SK-N-SH (cell line): ENCODE measurements around the gene HS3ST5. TPM values are rescaled to one million over a fixed set of nuclear protein-coding genes. Genes with fewer than 3 reads are reported as not detected.

Experiments
- CTCF ChIA-PET: fragments of 300-600, 350-600 bp; formaldehyde crosslinking; extraction: SDS; loops from one replicate; lab custom pipeline; 2021; lab: Yijun Ruan, JAX
- POLR2A ChIA-PET: fragments of 350-600 bp; sonication (Branson Sonifier 250); formaldehyde crosslinking; extraction: SDS; loops from one replicate; lab custom pipeline; 2020; ENCODE audit warnings: antibody characterized with exemption, inconsistent platforms; lab: Yijun Ruan, JAX
- DNase-seq: peaks from one replicate; pipeline ENCODE4 v3.0.0; 2012
- H2AFZ ChIP-seq: fragments of 200-600 bp; sonication (generic); 2 replicates; pipeline ENCODE4 v1.8.1; 2016; ENCODE audit warnings: antibody characterized with exemption, mild to moderate bottlenecking, low read depth
- H3F3A ChIP-seq: fragments of 200-600 bp; sonication (generic); replicated peaks from 2 replicates; pipeline ENCODE3; 2016; ENCODE audit warnings: antibody characterized with exemption, mild to moderate bottlenecking; ENCODE audit not compliant: insufficient read depth
- H3K27ac ChIP-seq, 2 experiments: fragments of 200-500 bp in 1 of 2; fragments of 200-600 bp in 1 of 2; sonication (Bioruptor generic) in 1 of 2; sonication (generic), shearing (Covaris generic) in 1 of 2; 2 replicates each; pipeline versions ENCODE4 v1.5.1 to v1.6.1; 2014 to 2016; ENCODE audit warnings: low read depth in 2 of 2, inconsistent platforms in 1 of 2, low read length in 1 of 2, mild to moderate bottlenecking in 1 of 2, mixed read lengths in 1 of 2
- H3K27me3 ChIP-seq: fragments of 200-600 bp; sonication (generic), shearing (Covaris generic); 2 replicates; pipeline ENCODE4 v1.6.1; 2016; ENCODE audit warnings: mixed run types; ENCODE audit not compliant: insufficient read depth
- H3K36me3 ChIP-seq, 2 experiments: fragments of 200-500 bp in 1 of 2; fragments of 200-600 bp in 1 of 2; sonication (Bioruptor generic) in 1 of 2; sonication (generic) in 1 of 2; replicated peaks in 1 of 2; 2 replicates each; pipeline versions ENCODE3 to v1.5.1; 2014 to 2016; ENCODE audit warnings: low read length in 1 of 2, mild to moderate bottlenecking in 1 of 2; ENCODE audit not compliant: insufficient read depth in 2 of 2, control insufficient read depth in 1 of 2
- H3K4me1 ChIP-seq, 2 experiments: fragments of 200-500 bp in 1 of 2; fragments of 200-600 bp in 1 of 2; sonication (Bioruptor generic) in 1 of 2; sonication (generic), shearing (Covaris generic) in 1 of 2; 2 replicates each; pipeline versions ENCODE4 v1.5.1 to v1.6.1; 2014 to 2016; ENCODE audit warnings: low read depth in 1 of 2, low read length in 1 of 2, mixed run types in 1 of 2; ENCODE audit not compliant: insufficient read depth in 2 of 2, control insufficient read depth in 1 of 2
- H3K4me2 ChIP-seq: fragments of 200-600 bp; sonication (generic), shearing (Covaris generic); 2 replicates; pipeline ENCODE4 v1.6.1; 2017; ENCODE audit warnings: mixed run types
- H3K4me3 ChIP-seq, 2 experiments: fragments of 200-500 bp in 1 of 2; fragments of 200-600 bp in 1 of 2; sonication (Bioruptor generic) in 1 of 2; sonication (generic), shearing (Covaris generic) in 1 of 2; 2 replicates each; pipeline versions ENCODE4 v1.5.1 to v1.8.1; 2014 to 2016; ENCODE audit warnings: low read depth in 2 of 2, inconsistent platforms in 1 of 2, low read length in 1 of 2, mild to moderate bottlenecking in 1 of 2, mixed read lengths in 1 of 2, moderate library complexity in 1 of 2
- H3K79me2 ChIP-seq: fragments of 200-600 bp; sonication (generic); 2 replicates; pipeline ENCODE4 v1.8.1; 2017; ENCODE audit warnings: mild to moderate bottlenecking; ENCODE audit not compliant: insufficient read depth
- H3K9ac ChIP-seq: fragments of 200-600 bp; sonication (generic); 2 replicates; pipeline ENCODE4 v1.6.1; 2017; ENCODE audit warnings: mixed run types
- H3K9me2 ChIP-seq: fragments of 200-600 bp; sonication (generic); 2 replicates; pipeline ENCODE4 v1.6.1; 2017; ENCODE audit warnings: mixed run types
- H3K9me3 ChIP-seq: fragments of 200-600 bp; sonication (generic); 2 replicates; pipeline ENCODE4 v1.6.1; 2017; ENCODE audit warnings: mixed run types, mild to moderate bottlenecking, moderate library complexity
- H4K20me1 ChIP-seq: fragments of 200-600 bp; sonication (generic); 2 replicates; pipeline ENCODE4 v1.6.1; 2017; ENCODE audit warnings: mild to moderate bottlenecking, mixed run types; ENCODE audit not compliant: insufficient read depth
- CHD2 ChIP-seq: fragments of 150-350 bp; IDR thresholded peaks from 2 replicates; pipeline ENCODE4 v1.6.1; 2018; ENCODE audit warnings: low read length; ENCODE audit not compliant: partially characterized antibody
- EZH2phosphoT487 ChIP-seq: fragments of 200-600 bp; sonication (generic); IDR thresholded peaks from 2 replicates; pipeline ENCODE4 v1.6.1; 2017; ENCODE audit warnings: low read depth, mixed run types, mild to moderate bottlenecking, antibody characterized with exemption, moderate library complexity, borderline replicate concordance
- FOSL2 ChIP-seq: IDR thresholded peaks from 2 replicates; pipeline ENCODE4 v1.4.0; 2012; ENCODE audit warnings: low read depth, mild to moderate bottlenecking, moderate library complexity, borderline replicate concordance
- FOXJ3 ChIP-seq: sonication (generic); formaldehyde crosslinking; IDR thresholded peaks from 2 replicates; pipeline ENCODE4 v1.5.1; 2020; ENCODE audit warnings: mild to moderate bottlenecking, missing genetic modification reagents
- FOXM1 ChIP-seq: IDR thresholded peaks from 2 replicates; pipeline ENCODE4 v1.4.0; 2012; ENCODE audit warnings: low read depth, mild to moderate bottlenecking
- GATA2 ChIP-seq: sonication (generic); formaldehyde crosslinking; IDR thresholded peaks from 2 replicates; pipeline ENCODE4 v1.5.0; 2020; ENCODE audit warnings: mild to moderate bottlenecking, missing genetic modification reagents
- JUND ChIP-seq: IDR thresholded peaks from 2 replicates; pipeline ENCODE4 v1.4.0; 2012
- MAX ChIP-seq: IDR thresholded peaks from 2 replicates; pipeline ENCODE4 v1.4.0; 2012; ENCODE audit warnings: low read depth
- MXI1 ChIP-seq: IDR thresholded peaks from 2 replicates; pipeline ENCODE4 v1.6.1; 2012; ENCODE audit warnings: mild to moderate bottlenecking, low read depth, low read length, improper control_type of control experiment
- NFIC ChIP-seq: IDR thresholded peaks from 2 replicates; pipeline ENCODE4 v1.4.0; 2012; ENCODE audit warnings: borderline replicate concordance
- POLR2AphosphoS5 ChIP-seq: IDR thresholded peaks from 2 replicates; pipeline ENCODE4 v1.6.1; 2012; ENCODE audit warnings: low read depth, low read length
- RAD21 ChIP-seq: IDR thresholded peaks from 2 replicates; pipeline ENCODE4 v1.6.1; 2012; ENCODE audit warnings: mild to moderate bottlenecking, low read length
- RCOR1 ChIP-seq: fragments of 150-350 bp; IDR thresholded peaks from 2 replicates; pipeline ENCODE4 v1.6.1; 2017; ENCODE audit warnings: antibody characterized with exemption, low read length
- RFX5 ChIP-seq: IDR thresholded peaks from 2 replicates; pipeline ENCODE4 v1.6.1; 2012; ENCODE audit warnings: mild to moderate bottlenecking, improper control_type of control experiment, low read length
- SIN3A ChIP-seq: IDR thresholded peaks from 2 replicates; pipeline ENCODE4 v1.6.1; 2012; ENCODE audit warnings: low read depth, mild to moderate bottlenecking, low read length, moderate library complexity, borderline replicate concordance
- SMC3 ChIP-seq: IDR thresholded peaks from 2 replicates; pipeline ENCODE4 v1.6.1; 2012; ENCODE audit warnings: low read depth, low read length, improper control_type of control experiment
- TAF1 ChIP-seq: IDR thresholded peaks from 2 replicates; pipeline ENCODE4 v1.6.1; 2012; ENCODE audit warnings: low read depth, mild to moderate bottlenecking, low read length, moderate library complexity, borderline replicate concordance
- TCF12 ChIP-seq: IDR thresholded peaks from 2 replicates; pipeline ENCODE4 v1.4.0; 2012
- TEAD4 ChIP-seq: IDR thresholded peaks from 2 replicates; pipeline ENCODE4 v1.4.0; 2012; ENCODE audit warnings: mild to moderate bottlenecking, borderline replicate concordance; ENCODE audit not compliant: insufficient read depth
- YY1 ChIP-seq: IDR thresholded peaks from 2 replicates; pipeline ENCODE4 v1.4.0; 2012; ENCODE audit warnings: low read depth, mild to moderate bottlenecking
- WGBS: methylation state at CpG from one replicate; pipeline ENCODE4 v1.1.6; 2017; ENCODE audit warnings: low lambda C conversion rate; 5-methylcytosine and 5-hydroxymethylcytosine counted together
- polyA plus RNA-seq, 3 experiments: library from polyadenylated mRNA; depleted of rRNA; stranded (reverse); fragments of >200 nt; gene quantifications; 2 replicates each; pipeline ENCODE4 v1.2.3, GENCODE V29; 2012
- TF ChIP-seq, protein P1 (sequence below): IDR thresholded peaks from 2 replicates; pipeline ENCODE4 v1.4.0; 2012; ENCODE audit warnings: low read depth, borderline replicate concordance
- TF ChIP-seq, protein P2 (sequence below): fragments of 150-350 bp; IDR thresholded peaks from 2 replicates; pipeline ENCODE4 v1.6.1; 2016; ENCODE audit warnings: mild to moderate bottlenecking, low read depth, low read length

The HS3ST5 gene
- polyA plus RNA-seq, 1 of the 3 experiments (the other 2 are of a cell fraction), result 0.02 TPM

- TF ChIP-seq NFIC, result no peak
- TF ChIP-seq, all 33 proteins: peak for 0
These were observed 210.9 kb downstream of the HS3ST5 start (continued) for GRCh38 chr6:114131945-114132344.

- no peak overlapping the region for H3K27ac ChIP-seq
- no peak overlapping the region for H3K4me2 ChIP-seq
- no peak overlapping the region for H3K9ac ChIP-seq
- H3K4me3 ChIP-seq, result no peak overlapping the region
- no peaks in the 10 kb centered on the region for H4K20me1 ChIP-seq
- CTCF ChIA-PET, result interaction anchor here (2.1 kb wide), 1 partner anchor 17 kb away, joined by 5 read pairs; no protein-coding TSS in a partner anchor
- POLR2A ChIA-PET, result no interaction called here
- H3F3A ChIP-seq, result no peaks in the 10 kb centered on the region
- H3K79me2 ChIP-seq, result no peaks in the 10 kb centered on the region
- no peak for TF ChIP-seq RCOR1
- TF ChIP-seq TEAD4, result no peak
- TF ChIP-seq POLR2AphosphoS5, result no peak
- TF ChIP-seq, protein P1, sequence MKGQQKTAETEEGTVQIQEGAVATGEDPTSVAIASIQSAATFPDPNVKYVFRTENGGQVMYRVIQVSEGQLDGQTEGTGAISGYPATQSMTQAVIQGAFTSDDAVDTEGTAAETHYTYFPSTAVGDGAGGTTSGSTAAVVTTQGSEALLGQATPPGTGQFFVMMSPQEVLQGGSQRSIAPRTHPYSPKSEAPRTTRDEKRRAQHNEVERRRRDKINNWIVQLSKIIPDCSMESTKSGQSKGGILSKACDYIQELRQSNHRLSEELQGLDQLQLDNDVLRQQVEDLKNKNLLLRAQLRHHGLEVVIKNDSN, result no peak
- no peak for TF ChIP-seq FOSL2
- no peak for TF ChIP-seq SIN3A
- no peak for TF ChIP-seq RFX5
- DNase-seq, result no peak
- H3K4me1 ChIP-seq, result no peaks in the 10 kb centered on the region
- H3K27me3 ChIP-seq, result no peaks in the 10 kb centered on the region
- H3K9me2 ChIP-seq, result no peaks in the 10 kb centered on the region
- WGBS, result 42% methylated on average over 3 of the region's 3 CpGs
- no peak overlapping the region for H2AFZ ChIP-seq
- H3K9me3 ChIP-seq, result no peaks in the 10 kb centered on the region
- H3K36me3 ChIP-seq, result no peaks in the 10 kb centered on the region
These were observed 217.2 kb downstream of the HS3ST5 start for GRCh38 chr6:114125576-114125975.

GRCh38 chr6:114121913-114122662 is 220.7 kb downstream of the HS3ST5 start:
- H3K4me2 ChIP-seq, result no peak overlapping the region
- no peak overlapping the region for H3K27ac ChIP-seq
- no peak overlapping the region for H3K4me3 ChIP-seq
- H3K27me3 ChIP-seq, result no peaks in the 10 kb centered on the region
- no peaks in the 10 kb centered on the region for H3K9me2 ChIP-seq
- H3K9ac ChIP-seq, result no peak overlapping the region
- no peaks in the 10 kb centered on the region for H3F3A ChIP-seq
- TF ChIP-seq TCF12 (no peak), GATA2 (CRISPR knock-in tag) (no peak), RAD21 (no peak), MXI1 (no peak), YY1 (no peak), TAF1 (no peak), SIN3A (no peak), JUND (no peak), FOXM1 (no peak), SMC3 (no peak), CHD2 (no peak), MAX (no peak), FOSL2 (no peak), EZH2phosphoT487 (no peak), POLR2AphosphoS5 (no peak), FOXJ3 (CRISPR knock-in tag) (no peak)
- TF ChIP-seq, protein P1, result no peak
- TF ChIP-seq, protein P2, sequence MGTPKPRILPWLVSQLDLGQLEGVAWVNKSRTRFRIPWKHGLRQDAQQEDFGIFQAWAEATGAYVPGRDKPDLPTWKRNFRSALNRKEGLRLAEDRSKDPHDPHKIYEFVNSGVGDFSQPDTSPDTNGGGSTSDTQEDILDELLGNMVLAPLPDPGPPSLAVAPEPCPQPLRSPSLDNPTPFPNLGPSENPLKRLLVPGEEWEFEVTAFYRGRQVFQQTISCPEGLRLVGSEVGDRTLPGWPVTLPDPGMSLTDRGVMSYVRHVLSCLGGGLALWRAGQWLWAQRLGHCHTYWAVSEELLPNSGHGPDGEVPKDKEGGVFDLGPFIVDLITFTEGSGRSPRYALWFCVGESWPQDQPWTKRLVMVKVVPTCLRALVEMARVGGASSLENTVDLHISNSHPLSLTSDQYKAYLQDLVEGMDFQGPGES, result no peak
- DNase-seq, result no peak
- no peaks in the 10 kb centered on the region for H3K4me1 ChIP-seq
- CTCF ChIA-PET, result no interaction called here
- no peak overlapping the region for H2AFZ ChIP-seq
- POLR2A ChIA-PET, result no interaction called here
- H4K20me1 ChIP-seq, result no peaks in the 10 kb centered on the region
- no peaks in the 10 kb centered on the region for H3K36me3 ChIP-seq
- H3K9me3 ChIP-seq, result no peaks in the 10 kb centered on the region
- WGBS, result 45% methylated on average over 5 of the region's 5 CpGs
- H3K79me2 ChIP-seq, result no peaks in the 10 kb centered on the region
